GM18499 (cell line): ENCODE results near the gene PFN1.

Experiments
- ATAC-seq: cut with Tn5 transposase; IDR thresholded peaks from one replicate; pipeline ENCODE4 v1.9.1; 2021; ENCODE audit warnings: moderate number of reproducible peaks; ENCODE audit not compliant: insufficient read depth, unreplicated experiment

PFN1 gene

DNA sequence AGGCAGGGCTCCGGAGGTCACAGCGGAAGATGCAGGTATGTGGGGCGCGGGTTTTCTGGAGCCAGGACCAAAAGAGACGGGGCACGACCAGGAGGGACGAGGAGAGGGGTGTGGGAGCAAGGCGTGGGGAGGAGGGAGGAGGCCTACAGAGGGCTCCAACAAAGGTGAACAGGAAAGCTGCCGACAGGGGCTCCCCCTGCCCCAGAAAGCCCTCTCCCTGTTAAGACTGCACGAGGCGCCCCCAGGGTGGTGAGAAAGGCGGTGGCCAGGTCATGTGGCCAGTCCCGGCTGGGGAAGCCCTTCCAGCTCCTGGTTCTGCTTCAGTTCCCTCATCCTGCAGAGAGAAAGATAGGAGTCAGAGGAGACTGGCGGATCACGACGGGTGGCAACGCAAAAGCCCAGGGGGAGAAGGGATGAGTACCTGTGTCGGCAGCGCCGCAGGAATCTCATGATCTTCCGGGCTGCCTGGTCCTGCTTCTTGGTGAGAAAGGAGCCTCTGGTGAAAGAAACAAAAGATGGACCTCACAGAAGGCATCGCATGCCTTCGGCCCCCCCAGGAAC, 20.2 kb upstream of the PFN1 start:
- no peak for ATAC-seq

DNA sequence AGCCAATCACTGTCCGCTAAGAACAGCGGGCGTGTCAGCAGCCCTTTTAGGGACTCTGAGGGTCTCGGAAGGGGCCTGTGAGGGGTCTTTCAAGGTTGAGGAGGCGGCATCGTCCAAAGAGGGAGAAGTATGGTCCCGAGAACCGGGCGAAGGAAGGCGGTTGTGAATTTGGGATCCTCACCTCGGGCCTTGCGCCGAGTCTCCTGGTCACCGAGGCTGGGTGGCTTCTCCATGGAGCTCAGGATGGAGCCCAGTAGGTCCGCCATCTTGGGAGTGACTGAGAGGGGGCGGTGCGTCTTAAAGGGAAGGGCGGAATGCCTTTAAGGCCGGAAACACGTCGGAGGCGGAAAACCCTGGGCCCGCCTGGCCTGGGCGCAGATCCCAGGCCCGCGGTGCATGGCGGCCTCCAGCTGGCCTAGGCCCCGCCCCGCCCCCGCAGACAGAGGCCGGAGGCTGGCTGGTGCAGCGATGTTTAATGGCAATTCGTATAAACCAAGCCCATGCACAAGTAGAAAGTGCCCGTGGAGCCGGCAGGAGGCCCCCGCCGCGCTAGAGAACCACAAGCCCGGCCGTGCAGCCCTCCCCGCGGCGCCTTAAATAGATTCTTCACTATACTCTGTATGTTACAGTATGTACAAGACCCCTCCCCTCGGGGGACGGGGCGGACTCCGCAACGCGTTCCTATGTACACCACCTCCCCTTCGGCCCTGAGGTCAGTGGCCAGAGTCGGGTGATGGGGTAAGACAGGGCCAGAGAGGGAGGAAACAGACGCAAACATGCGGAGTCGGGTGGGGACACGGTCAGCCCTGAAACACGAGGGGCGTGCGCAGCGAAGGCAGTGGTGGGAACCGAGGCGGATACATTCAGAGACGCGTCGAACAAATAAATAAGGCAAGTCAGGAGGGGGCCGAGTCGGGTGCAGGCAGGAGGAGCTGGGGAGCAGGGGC, 19.5 kb upstream of the PFN1 start, which contains the start of gene SPAG7:
TSS of gene SPAG7 (minus strand) at position 279 of the 947 bp plus-strand sequence. CDS start at position 266, 13 bp downstream.
- ATAC-seq = peak; percentile 46

DNA sequence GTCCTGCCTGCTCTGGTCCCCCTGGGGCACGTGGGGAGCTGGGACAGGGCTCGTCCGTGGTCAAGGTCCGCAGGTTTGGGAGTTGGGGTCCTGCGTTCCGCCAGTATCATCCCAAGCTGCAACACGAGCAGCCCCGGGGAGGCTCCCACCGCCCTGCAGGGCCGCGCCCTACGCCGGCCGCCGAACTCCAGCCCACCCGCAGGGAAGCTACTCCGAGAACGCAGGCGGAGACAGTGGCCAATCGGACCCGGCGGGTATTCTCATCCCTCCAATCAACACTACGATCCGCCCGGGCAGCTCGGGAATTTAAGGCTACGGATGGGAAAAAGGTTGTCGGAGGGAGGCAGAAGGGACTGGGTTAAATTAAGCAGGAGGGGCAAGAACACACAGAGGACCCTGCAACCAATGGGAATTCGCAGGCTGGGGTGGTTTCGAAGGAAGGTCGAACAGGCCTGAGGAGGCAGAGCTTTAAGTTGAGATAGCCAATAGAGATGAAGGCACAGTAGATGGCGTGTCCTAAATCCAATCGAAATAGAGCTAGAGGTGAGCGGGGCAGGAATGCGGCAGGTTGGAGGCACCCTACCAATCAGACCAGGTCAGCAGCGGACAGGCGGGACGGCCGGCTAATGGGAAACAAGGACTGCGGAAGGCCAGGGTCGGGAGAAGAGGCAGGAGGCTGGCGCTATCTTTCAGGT, 18.7 kb upstream of the PFN1 start:
- peak; percentile 59 for ATAC-seq

DNA sequence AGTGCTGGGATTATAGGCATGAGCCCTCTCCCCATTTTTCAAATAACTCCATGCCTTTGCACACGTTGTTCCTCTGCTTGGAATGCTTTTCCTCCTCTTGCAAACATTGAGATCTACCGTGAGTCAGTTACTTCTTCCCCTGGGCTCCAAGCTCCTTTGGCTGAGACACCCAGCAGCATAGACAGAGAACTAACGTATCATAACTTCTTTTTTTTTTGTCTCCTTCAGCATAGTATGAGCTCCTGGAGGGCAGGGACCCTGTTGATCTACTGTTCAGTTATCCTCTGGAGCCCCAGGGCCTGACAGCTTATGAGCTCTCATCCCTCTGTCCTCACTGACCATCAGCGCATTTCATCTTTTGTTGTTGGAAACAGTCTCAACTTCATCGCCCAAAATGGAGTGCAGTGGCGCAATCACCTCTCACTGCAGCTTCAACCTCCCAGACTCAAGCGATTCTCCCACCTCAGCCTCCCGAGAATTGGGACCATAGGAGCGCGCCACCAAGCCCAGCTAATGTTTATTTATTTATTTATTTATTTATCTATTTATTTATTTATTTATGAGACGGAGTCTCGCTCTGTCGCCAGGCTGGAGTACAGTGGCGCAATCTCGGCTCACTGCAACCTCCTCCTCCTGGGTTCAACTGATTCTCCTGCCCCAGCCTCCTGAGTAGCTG, 17.1 kb upstream of the PFN1 start:
- no peak for ATAC-seq

GRCh38 chr17:4960279-4960922, 12.1 kb upstream of the PFN1 start:
- no peak for ATAC-seq

DNA sequence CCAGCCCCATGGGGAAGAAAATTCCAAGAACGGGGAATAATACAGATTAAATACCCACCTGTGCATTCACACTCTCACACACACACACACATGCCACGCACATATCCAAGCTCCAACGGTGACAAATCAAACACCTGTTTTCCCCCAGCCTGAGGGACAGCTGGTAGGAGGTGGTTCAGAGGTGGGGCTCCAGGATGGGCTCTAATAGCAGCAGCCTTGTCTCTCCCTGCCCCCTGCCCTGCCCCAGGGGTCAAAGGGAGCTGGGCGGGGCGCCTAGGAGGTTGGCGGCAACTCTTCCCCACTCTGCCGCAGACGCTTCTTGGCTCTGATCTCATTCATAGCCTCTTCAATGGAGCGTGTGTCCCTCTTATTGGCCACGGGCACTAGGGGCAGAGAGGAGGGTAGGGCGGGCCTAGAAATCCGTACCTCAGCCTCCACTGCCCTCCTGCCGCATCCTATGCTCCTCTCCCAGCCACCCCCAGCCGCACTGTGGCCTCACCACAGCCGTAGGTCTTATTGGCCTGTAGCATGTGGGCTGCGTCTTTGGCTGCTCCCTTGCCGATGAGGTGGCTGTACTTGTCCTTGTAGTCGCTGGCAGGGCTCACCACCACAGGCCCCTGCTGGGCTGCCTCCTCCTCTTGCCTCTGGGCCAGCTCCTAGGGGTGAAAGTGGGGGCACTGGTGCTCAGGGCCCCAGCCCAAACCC, 11.1 kb upstream of the PFN1 start:
- ATAC-seq = no peak

DNA sequence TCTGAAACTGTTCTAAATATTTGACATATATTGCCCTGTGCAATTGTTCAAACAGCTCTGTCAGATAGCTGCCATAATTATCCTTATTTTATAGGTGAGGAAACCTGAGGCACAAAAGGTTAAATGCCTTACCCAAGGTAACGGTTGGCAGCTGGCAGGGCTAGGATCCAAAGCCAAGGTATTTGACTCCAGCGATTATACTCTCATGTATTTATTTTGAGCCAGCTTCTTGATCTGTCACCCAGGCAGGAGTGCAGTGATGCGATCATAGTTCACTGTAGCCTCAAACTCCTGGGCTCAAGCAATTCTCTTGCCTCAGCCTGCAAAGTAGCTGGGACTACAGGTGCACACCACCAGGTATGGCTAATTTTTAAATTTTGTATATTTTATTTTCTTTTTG, 9.8 kb upstream of the PFN1 start:
- no peak for ATAC-seq

DNA sequence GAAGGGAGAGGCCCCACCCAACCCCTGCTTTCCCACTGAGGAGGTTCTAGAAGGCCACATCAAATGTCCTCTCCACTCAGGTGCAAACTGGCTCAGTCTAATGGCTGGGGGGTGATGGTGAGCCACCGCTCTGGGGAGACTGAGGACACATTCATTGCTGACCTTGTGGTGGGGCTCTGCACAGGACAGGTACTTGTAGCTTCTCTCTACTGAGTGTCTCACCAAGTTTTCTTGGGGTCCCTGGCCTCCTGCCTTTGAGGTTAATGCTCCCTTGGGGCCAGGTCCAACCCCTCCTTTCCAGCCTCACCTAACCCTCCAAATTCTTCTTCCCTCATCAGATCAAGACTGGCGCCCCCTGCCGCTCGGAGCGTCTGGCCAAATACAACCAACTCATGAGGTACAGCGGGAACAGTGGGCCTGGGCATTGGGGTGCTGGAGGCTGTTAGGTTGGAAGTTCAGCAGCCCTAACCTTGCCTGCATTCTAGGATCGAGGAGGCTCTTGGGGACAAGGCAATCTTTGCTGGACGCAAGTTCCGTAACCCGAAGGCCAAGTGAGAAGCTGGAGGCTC, 8.2 kb upstream of the PFN1 start:
- no peak for ATAC-seq

DNA sequence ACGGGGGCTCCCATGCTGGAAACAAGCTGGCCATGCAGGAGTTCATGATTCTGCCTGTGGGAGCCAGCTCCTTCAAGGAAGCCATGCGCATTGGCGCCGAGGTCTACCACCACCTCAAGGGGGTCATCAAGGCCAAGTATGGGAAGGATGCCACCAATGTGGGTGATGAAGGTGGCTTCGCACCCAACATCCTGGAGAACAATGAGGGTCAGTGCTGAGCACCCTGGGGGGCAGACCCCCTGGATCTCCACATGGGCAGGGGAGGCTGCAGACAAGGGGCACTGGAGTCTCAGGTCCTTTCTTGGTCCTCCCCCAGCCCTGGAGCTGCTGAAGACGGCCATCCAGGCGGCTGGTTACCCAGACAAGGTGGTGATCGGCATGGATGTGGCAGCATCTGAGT, 6.8 kb upstream of the PFN1 start:
- ATAC-seq = no peak

DNA sequence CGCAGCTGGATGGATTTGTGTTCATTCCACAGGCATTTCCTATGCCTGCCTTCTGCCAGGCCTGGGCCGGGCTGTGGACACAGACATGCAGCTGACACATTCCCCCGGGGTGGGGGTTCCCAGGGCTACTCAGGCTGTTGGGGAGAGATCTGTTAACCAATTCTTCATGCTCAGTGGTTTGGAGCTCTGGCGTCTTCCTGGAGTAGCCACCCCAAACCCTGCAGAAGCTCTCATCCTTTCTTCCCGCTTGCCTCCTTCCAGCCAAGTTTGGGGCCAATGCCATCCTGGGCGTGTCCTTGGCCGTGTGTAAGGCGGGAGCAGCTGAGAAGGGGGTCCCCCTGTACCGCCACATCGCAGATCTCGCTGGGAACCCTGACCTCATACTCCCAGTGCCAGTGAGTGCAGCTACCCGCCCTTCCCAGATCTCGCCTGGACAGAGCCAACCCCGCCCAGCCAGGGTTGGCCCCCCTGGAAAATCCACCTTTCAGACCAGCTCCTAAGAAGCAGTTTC, 5.2 kb upstream of the PFN1 start:
- no peak for ATAC-seq

GRCh38 chr17:4951486-4951885, 3.2 kb upstream of the PFN1 start:
- no peak for ATAC-seq

GRCh38 chr17:4950746-4951204, 2.4 kb upstream of the PFN1 start, which contains the start of gene ENO3:
ENO3 (plus strand) TSS chr17:4951119; CDS start chr17:4951830, 711 bp downstream.
- no peak for ATAC-seq

- no peak for ATAC-seq
Measured at GRCh38 chr17:4950075-4950745, 1.9 kb upstream of the PFN1 start.

GRCh38 chr17:4949321-4950074, 1.2 kb upstream of the PFN1 start:
- ATAC-seq = no peak

DNA sequence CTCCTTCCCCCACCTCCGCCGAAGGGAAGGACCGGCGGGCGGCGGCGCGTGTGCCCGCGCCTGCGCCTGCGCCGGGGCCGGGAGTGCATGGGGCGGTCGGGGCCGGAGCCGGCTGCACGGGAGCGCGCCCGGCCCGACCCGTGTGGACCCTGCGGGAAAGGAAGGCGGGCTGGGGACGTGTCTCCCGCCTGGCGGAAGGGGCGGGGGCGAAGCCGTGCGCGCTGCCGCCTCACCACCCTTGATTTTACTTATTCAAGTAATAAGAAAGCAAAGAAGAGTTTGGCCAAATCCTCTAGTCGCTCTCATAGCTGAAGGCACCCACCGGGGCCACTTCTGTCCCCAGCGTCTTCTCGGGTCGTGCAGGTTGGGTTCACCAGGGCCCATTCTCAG, 596 bp upstream of the PFN1 start:
- no peak for ATAC-seq

DNA sequence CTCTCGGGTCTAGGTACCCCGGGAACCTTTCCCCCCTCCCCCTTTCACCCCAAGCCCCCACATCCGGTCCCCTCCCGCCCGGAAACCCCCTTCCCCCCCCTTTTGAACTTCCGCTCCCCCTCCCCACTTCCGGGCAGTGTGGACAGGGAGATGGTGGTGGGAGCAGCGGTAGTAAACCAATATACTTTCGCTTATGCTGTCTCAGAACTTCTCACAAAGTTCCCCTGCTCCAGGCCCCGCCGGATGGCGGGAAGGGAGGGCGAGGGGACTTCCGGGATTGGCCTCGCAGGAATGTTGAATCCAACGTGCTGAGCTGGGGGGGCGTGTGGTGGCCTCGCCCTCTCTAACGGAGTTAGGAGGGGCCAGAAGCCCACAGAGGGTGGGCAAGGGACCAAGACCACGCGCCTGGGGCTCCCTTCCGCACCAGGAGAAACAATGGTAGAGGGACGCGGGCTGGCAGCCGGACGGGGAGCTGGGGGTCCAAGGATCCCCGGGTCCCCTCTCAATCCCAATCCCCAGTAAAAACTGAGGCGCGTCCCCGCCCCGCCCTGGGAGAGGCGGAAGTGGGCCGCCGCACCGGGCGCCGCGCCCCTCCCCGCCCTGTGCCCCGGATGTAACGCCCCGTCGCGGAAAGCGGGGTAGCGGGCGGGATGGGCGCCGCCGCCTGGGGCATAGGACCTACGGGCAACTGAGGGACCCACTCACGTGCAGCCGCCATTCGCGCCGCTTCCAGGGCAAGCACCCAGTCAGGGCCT, 742 bp downstream of the PFN1 start:
- no peak for ATAC-seq

- no peak for ATAC-seq
Measured at GRCh38 chr17:4947010-4947410, 1.3 kb downstream of the PFN1 start.
